H9 (cell line): ENCODE data around the gene IGSF3. TPM values are rescaled to one million over a fixed set of nuclear protein-coding genes. Genes with fewer than 3 reads are reported as not detected.
"Not testable (repeated sequence)": the region's sequence is repeated elsewhere in the genome, so short reads cannot be mapped to it uniquely, and the experiment has no call there.

Source experiments
- DNase-seq: peaks from one replicate; pipeline ENCODE4 v3.0.0-alpha.2; 2017
- H2AFZ ChIP-seq: one replicate; pipeline ENCODE4 v1.6.1; 2013; ENCODE audit warnings: mild to moderate bottlenecking, low read length, control low read depth, moderate library complexity
- H2AK5ac ChIP-seq: 2 replicates; pipeline ENCODE4 v1.6.1; 2013; ENCODE audit warnings: low read length, control low read depth, mixed read lengths; ENCODE audit not compliant: insufficient read length
- H2BK120ac ChIP-seq: one replicate; pipeline ENCODE4 v1.6.1; 2013; ENCODE audit warnings: low read depth, mild to moderate bottlenecking, low read length, control low read depth, inconsistent platforms; ENCODE audit not compliant: poor library complexity, severe bottlenecking
- H2BK12ac ChIP-seq: 2 replicates; pipeline ENCODE4 v1.6.1; 2013; ENCODE audit warnings: low read length, control low read depth, mixed read lengths, low read depth; ENCODE audit not compliant: insufficient read length
- H2BK15ac ChIP-seq: 2 replicates; pipeline ENCODE4 v1.6.1; 2013; ENCODE audit warnings: low read depth, low read length, control low read depth
- H2BK20ac ChIP-seq: one replicate; pipeline ENCODE4 v1.6.1; 2013; ENCODE audit warnings: low read depth, mild to moderate bottlenecking, low read length, control low read depth, inconsistent platforms; ENCODE audit not compliant: poor library complexity, severe bottlenecking
- H2BK5ac ChIP-seq: 2 replicates; pipeline ENCODE4 v1.6.1; 2013; ENCODE audit warnings: low read length, control low read depth, mixed read lengths; ENCODE audit not compliant: insufficient read length
- H3K14ac ChIP-seq: 2 replicates; pipeline ENCODE4 v1.6.1; 2013; ENCODE audit warnings: low read length, control low read depth; ENCODE audit not compliant: insufficient read depth
- H3K18ac ChIP-seq: 2 replicates; pipeline ENCODE4 v1.6.1; 2013; ENCODE audit warnings: low read depth, mild to moderate bottlenecking, mixed read lengths, low read length, control low read depth; ENCODE audit not compliant: insufficient read length
- H3K23ac ChIP-seq: 2 replicates; pipeline ENCODE4 v1.6.1; 2013; ENCODE audit warnings: low read length, control low read depth, mixed read lengths, low read depth; ENCODE audit not compliant: insufficient read length
- H3K23me2 ChIP-seq: 2 replicates; pipeline ENCODE4 v1.6.1; 2013; ENCODE audit warnings: low read depth, mild to moderate bottlenecking, mixed read lengths, low read length, control low read depth; ENCODE audit not compliant: insufficient read length, poor library complexity, severe bottlenecking
- H3K27ac ChIP-seq: 2 replicates; pipeline ENCODE4 v1.5.1; 2013; ENCODE audit warnings: low read length, control low read depth, mixed read lengths, low read depth; ENCODE audit not compliant: insufficient read length
- H3K27me3 ChIP-seq: 2 replicates; pipeline ENCODE4 v1.6.1; 2013; ENCODE audit warnings: low read length, control low read depth, inconsistent platforms; ENCODE audit not compliant: insufficient read depth
- H3K4ac ChIP-seq: 2 replicates; pipeline ENCODE4 v1.6.1; 2013; ENCODE audit warnings: low read depth, mild to moderate bottlenecking, control low read depth, inconsistent platforms, low read length, moderate library complexity
- H3K4me1 ChIP-seq: 2 replicates; pipeline ENCODE4 v1.6.1; 2013; ENCODE audit warnings: low read length, control low read depth, inconsistent platforms; ENCODE audit not compliant: insufficient read depth
- H3K4me2 ChIP-seq: 2 replicates; pipeline ENCODE4 v1.6.1; 2013; ENCODE audit warnings: low read length, control low read depth, mixed read lengths; ENCODE audit not compliant: insufficient read length, insufficient read depth
- H3K56ac ChIP-seq: 2 replicates; pipeline ENCODE4 v1.6.1; 2013; ENCODE audit warnings: low read depth, mild to moderate bottlenecking, mixed read lengths, low read length, control low read depth; ENCODE audit not compliant: insufficient read length
- H3K79me1 ChIP-seq: 2 replicates; pipeline ENCODE4 v1.6.1; 2013; ENCODE audit warnings: low read depth, mild to moderate bottlenecking, moderate library complexity, low read length, control low read depth, inconsistent platforms; ENCODE audit not compliant: insufficient read depth, poor library complexity, severe bottlenecking
- H3K79me2 ChIP-seq: 2 replicates; pipeline ENCODE4 v1.6.1; 2013; ENCODE audit warnings: low read length, control low read depth, inconsistent platforms; ENCODE audit not compliant: insufficient read depth
- H3K9ac ChIP-seq: 2 replicates; pipeline ENCODE4 v1.6.1; 2013; ENCODE audit warnings: low read length, control low read depth, mixed read lengths; ENCODE audit not compliant: insufficient read length; ENCODE audit errors: extremely low read depth
- H3K9me3 ChIP-seq: one replicate; pipeline ENCODE4 v1.6.1; 2013; ENCODE audit warnings: low read depth, low read length, inconsistent platforms; ENCODE audit not compliant: control insufficient read depth
- H3T11ph ChIP-seq: one replicate; pipeline ENCODE4 v1.6.1; 2013; ENCODE audit warnings: mild to moderate bottlenecking, low read length, control low read depth, inconsistent platforms
- H4K20me1 ChIP-seq: one replicate; pipeline ENCODE4 v1.6.1; 2013; ENCODE audit not compliant: control insufficient read depth, insufficient read length, insufficient read depth
- H4K5ac ChIP-seq: 2 replicates; pipeline ENCODE4 v1.6.1; 2013; ENCODE audit warnings: low read depth, mild to moderate bottlenecking, mixed read lengths, low read length, control low read depth; ENCODE audit not compliant: insufficient read length
- H4K8ac ChIP-seq: replicated peaks from 2 replicates; pipeline ENCODE4 v1.6.1; 2013; ENCODE audit warnings: low read length, control low read depth, mixed read lengths, low read depth; ENCODE audit not compliant: insufficient read length
- H4K91ac ChIP-seq: 2 replicates; pipeline ENCODE4 v1.6.1; 2013; ENCODE audit warnings: low read depth, mild to moderate bottlenecking, moderate library complexity, mixed read lengths, low read length, control low read depth; ENCODE audit not compliant: insufficient read length
- H3K27ac Mint-ChIP-seq, 3 experiments: 2 replicates in 2 of 3; 3 replicates in 1 of 3; pipeline ENCODE4 v1.8.0; 2020 to 2021; ENCODE audit warnings: mixed read lengths in 3 of 3, mild to moderate bottlenecking in 1 of 3, moderate library complexity in 1 of 3
- H3K27me3 Mint-ChIP-seq: 2 replicates; pipeline ENCODE4 v1.8.0; 2021; ENCODE audit warnings: low read depth, mild to moderate bottlenecking, moderate library complexity, mixed read lengths
- H3K36me3 Mint-ChIP-seq, 3 experiments: 2 replicates in 2 of 3; 3 replicates in 1 of 3; pipeline ENCODE4 v1.8.0; 2020 to 2021; ENCODE audit warnings: low read depth in 3 of 3, mixed read lengths in 3 of 3; ENCODE audit not compliant: insufficient read depth in 1 of 3
- H3K4me1 Mint-ChIP-seq, 2 experiments: 2 replicates each; pipeline ENCODE4 v1.8.0; 2020; ENCODE audit warnings: mixed read lengths in 2 of 2
- H3K4me3 Mint-ChIP-seq, 2 experiments: 2 replicates in 1 of 2; 3 replicates in 1 of 2; pipeline ENCODE4 v1.8.0; 2020 to 2021; ENCODE audit warnings: mild to moderate bottlenecking in 2 of 2, mixed read lengths in 2 of 2, moderate library complexity in 1 of 2
- H3K9me3 Mint-ChIP-seq, 2 experiments: 2 replicates in 1 of 2; 3 replicates in 1 of 2; pipeline ENCODE4 v1.8.0; 2020; ENCODE audit warnings: mild to moderate bottlenecking in 2 of 2, mixed read lengths in 2 of 2, moderate library complexity in 1 of 2
- whole genome bisulfite sequencing: extraction: QIAGEN DNeasy Blood & Tissue Kit; methylation state at CpG from one replicate; pipeline ENCODE4 v1.1.7; 2013; ENCODE audit warnings: missing lambda C conversion rate, low lambda C conversion rate, mixed read lengths; ENCODE audit not compliant: insufficient read length; ENCODE audit errors: extremely low coverage; 5-methylcytosine and 5-hydroxymethylcytosine counted together
- total RNA-seq: library from RNA; stranded (reverse); gene quantifications from 2 replicates; pipeline ENCODE4 v1.2.1, GENCODE V29; 2021

The IGSF3 gene
- total RNA-seq, 1 experiment from 2014 or later, result 19.1 TPM

DNA sequence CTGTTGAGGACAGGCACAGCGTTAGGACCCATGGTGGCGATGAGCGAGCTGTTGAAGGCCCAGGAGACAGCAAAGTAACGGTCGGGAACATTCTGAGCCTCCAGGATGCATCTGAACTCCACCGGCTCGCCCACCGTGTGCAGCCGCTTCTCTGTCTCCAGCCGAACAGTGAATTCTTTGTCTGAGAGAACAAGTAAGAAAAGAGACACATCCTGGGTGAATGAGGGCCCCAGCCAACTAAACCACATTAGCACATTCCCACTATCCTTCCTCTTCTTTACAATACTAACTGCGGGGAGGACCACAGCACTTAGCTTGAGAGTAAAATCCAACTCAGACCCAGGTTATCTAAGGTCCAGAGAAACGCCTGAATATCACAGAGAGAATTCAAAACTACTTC is 59.4 kb downstream of the IGSF3 start:
- H4K5ac ChIP-seq, H3K36me3 Mint-ChIP-seq, H3K27ac Mint-ChIP-seq, H3K27ac ChIP-seq, H2BK120ac ChIP-seq, H2AFZ ChIP-seq, H3K56ac ChIP-seq, H3K4me3 Mint-ChIP-seq, H3K23ac ChIP-seq, H4K91ac ChIP-seq, H4K8ac ChIP-seq, H3K23me2 ChIP-seq, DNase-seq, H3K4me1 ChIP-seq, H3K18ac ChIP-seq, H3K79me1 ChIP-seq, H2AK5ac ChIP-seq, H2BK20ac ChIP-seq, H4K20me1 ChIP-seq, H3K9me3 Mint-ChIP-seq, H3K79me2 ChIP-seq, H2BK12ac ChIP-seq, H3K4ac ChIP-seq, H2BK15ac ChIP-seq, H3K14ac ChIP-seq, H3K9ac ChIP-seq, H3K27me3 ChIP-seq, H3K4me2 ChIP-seq, H2BK5ac ChIP-seq, H3K27me3 Mint-ChIP-seq, H3K9me3 ChIP-seq, H3T11ph ChIP-seq: not testable (repeated sequence)
- peaks cover 38 to 57% of the 10 kb centered on the region in 2 experiments for H3K4me1 Mint-ChIP-seq
- no CpG with 5 or more reads among the region's 12 CpGs for WGBS

DNA sequence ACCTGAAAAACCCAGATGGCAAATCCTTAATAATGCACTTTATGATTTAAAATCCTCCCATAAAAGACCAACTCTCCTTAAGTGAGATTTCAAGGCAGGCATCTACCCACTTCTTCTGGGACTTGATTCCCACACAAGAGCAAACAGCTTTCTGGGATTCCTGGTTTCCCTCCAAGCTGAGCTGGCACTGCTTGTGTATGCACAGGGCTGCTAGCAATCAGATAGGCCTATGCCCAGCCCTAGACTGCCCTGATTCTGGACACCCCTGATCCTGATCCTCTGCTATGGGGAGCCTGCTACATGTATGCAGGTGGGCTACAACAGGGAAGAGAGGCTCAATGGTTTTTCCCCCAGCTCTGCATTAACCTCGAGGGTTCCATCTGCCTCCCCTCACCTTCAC is 60.1 kb downstream of the IGSF3 start:
- H3K27me3 Mint-ChIP-seq, H3K18ac ChIP-seq: not testable (repeated sequence)
- no CpG with 5 or more reads among the region's 1 CpG for WGBS

More for the DNA sequence above, 60.1 kb downstream of the IGSF3 start:
- not testable (repeated sequence) for H2AK5ac ChIP-seq, H3K9me3 Mint-ChIP-seq, H3T11ph ChIP-seq, H2BK12ac ChIP-seq, H2BK120ac ChIP-seq, H3K23me2 ChIP-seq, H3K14ac ChIP-seq, DNase-seq, H2AFZ ChIP-seq, H2BK15ac ChIP-seq, H3K23ac ChIP-seq, H3K9ac ChIP-seq, H3K79me1 ChIP-seq, H3K27ac Mint-ChIP-seq, H2BK20ac ChIP-seq, H3K56ac ChIP-seq, H4K5ac ChIP-seq, H3K27ac ChIP-seq, H3K27me3 ChIP-seq, H3K4me2 ChIP-seq, H3K9me3 ChIP-seq, H4K91ac ChIP-seq, H4K8ac ChIP-seq, H3K4me1 ChIP-seq, H3K4ac ChIP-seq, H4K20me1 ChIP-seq, H3K79me2 ChIP-seq, H2BK5ac ChIP-seq, H3K4me3 Mint-ChIP-seq, H3K36me3 Mint-ChIP-seq
- H3K4me1 Mint-ChIP-seq, result peaks cover 38 to 57% of the 10 kb centered on the region in 2 experiments
